Stimulated activated naive CD8-positive, alpha-beta T cell treated with anti-CD3 and anti-CD28 coated beads, Interleukin-15, amount 100 ng/mL, for 72 hours (primary cell): Measurements from ENCODE around the gene SNX9.
"Not testable (repeated sequence)": the region's sequence is repeated elsewhere in the genome, so short reads cannot be mapped to it uniquely, and the experiment has no call there.

Experiments
- ATAC-seq: fragments of 150-1000 bp; cut with Tn5 transposase; 2 replicates; pipeline ENCODE4 v1.10.0; 2021; ENCODE audit warnings: mild to moderate bottlenecking, moderate library complexity
- DNase-seq, 2 donors: peaks; one replicate each; pipeline ENCODE4 v3.0.0; 2021 to 2022
- H3K27ac Mint-ChIP-seq, 2 donors: one replicate each; pipeline ENCODE4 v1.8.0; 2022; ENCODE audit warnings: mild to moderate bottlenecking in 2 of 2, mixed read lengths in 2 of 2, moderate library complexity in 2 of 2
- H3K27me3 Mint-ChIP-seq: one replicate; pipeline ENCODE4 v1.8.0; 2022; ENCODE audit warnings: mixed read lengths
- H3K4me1 Mint-ChIP-seq: one replicate; pipeline ENCODE4 v1.8.0; 2022; ENCODE audit warnings: mild to moderate bottlenecking, mixed read lengths
- H3K4me3 Mint-ChIP-seq, 2 donors: one replicate each; pipeline ENCODE4 v1.8.0; 2022; ENCODE audit warnings: mild to moderate bottlenecking in 2 of 2, mixed read lengths in 2 of 2, moderate library complexity in 1 of 2
- H3K9me3 Mint-ChIP-seq, 2 donors: one replicate each; pipeline ENCODE4 v1.8.0; 2022; ENCODE audit warnings: mixed read lengths in 2 of 2

Gene SNX9

DNA sequence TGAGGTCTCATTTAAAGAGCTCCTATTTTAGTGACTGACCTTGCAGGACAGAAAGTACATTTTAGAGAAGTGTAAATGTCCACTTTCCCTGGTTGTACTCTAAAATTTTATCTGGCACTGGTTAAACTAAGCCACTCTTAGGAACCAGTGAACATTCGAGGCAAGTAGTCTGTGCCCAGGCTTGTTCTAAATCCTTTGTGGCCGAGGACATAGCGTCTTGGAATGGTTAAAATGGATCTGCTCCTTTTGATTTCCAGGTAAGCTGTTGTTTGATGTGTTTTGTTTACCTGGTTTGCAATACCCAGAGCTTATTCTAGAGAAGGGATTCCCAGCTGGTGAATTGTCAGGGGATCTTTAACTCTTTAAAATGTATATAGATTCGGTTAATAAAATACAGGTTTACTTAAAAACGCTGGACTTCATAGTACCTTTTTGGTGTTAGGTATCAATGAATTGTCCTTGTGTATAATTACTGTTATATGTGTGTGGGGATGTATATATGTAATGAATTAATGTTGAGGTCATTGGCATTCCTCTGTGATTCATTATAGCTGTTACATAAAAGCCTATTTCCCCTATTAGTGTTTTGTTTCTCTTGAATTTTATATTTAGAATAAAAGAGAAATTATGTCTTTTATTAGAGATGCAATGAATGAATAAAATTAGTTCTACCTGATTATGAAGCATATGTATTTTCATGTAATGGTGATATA is 15.8 kb downstream of the SNX9 start:
- DNase-seq: no peak
- no peaks in the 10 kb centered on the region for H3K27me3 Mint-ChIP-seq
- H3K4me1 Mint-ChIP-seq: peaks cover 82% of the 10 kb centered on the region
- ATAC-seq: no peak
- no peak overlapping the region for H3K4me3 Mint-ChIP-seq
- H3K27ac Mint-ChIP-seq: no peak overlapping the region
- peaks cover 5 to 8% of the 10 kb centered on the region in 2 donors for H3K9me3 Mint-ChIP-seq

DNA sequence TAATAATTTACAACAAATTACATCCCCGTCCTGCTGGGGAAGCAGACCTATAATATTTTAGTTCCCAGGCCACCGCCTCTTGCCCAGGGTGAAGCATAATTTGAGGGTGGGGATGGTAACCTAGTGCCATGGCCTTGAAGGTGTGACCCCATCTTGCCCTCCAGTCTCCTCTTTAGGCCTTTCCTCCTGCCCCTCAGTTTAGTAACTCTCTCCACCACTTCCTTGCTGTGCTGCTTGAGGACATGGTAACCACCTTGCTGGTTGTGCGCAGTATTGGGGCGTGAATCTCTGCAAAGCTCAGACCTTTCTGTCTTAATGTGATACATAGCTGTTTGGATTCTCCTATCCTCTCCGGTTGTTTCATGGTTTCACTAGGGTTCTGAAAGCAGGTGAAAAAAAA is 16.6 kb downstream of the SNX9 start:
- H3K27ac Mint-ChIP-seq: no peak overlapping the region
- peaks cover 5 to 7% of the 10 kb centered on the region in 2 donors for H3K9me3 Mint-ChIP-seq
- peaks cover 83% of the 10 kb centered on the region for H3K4me1 Mint-ChIP-seq
- no peaks in the 10 kb centered on the region for H3K27me3 Mint-ChIP-seq
- no peak overlapping the region for H3K4me3 Mint-ChIP-seq
- no peak for ATAC-seq
- no peak for DNase-seq

DNA sequence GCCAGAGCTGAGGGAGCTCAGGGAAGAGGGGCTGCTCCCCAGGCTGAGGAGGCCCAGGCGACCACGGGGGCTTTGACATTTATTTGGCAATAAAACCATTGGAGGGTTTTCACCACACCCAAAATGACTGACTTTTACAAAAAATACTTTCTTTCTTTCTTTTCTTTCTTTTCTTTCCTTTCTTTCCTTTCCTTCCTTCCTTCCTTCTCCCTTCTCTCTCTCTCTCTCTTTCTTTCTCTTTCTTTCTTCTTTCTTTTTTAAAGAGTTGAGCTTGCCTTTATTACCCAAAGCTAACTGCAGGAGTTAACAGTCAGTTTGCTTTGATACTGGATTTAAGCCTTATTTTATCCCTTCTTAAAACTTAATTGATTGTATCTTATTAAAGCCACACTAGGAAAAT is 17.2 kb downstream of the SNX9 start:
- Mint-ChIP-seq H3K4me1 (peaks cover 86% of the 10 kb centered on the region), H3K27ac (peak overlapping the region in 1 of 2 donors; percentile 99), H3K9me3 (peaks cover 5 to 7% of the 10 kb centered on the region in 2 donors), H3K27me3 (no peaks in the 10 kb centered on the region), H3K4me3 (peak overlapping the region; percentile 36 to 60)
- no peak for DNase-seq
- no peak for ATAC-seq

DNA sequence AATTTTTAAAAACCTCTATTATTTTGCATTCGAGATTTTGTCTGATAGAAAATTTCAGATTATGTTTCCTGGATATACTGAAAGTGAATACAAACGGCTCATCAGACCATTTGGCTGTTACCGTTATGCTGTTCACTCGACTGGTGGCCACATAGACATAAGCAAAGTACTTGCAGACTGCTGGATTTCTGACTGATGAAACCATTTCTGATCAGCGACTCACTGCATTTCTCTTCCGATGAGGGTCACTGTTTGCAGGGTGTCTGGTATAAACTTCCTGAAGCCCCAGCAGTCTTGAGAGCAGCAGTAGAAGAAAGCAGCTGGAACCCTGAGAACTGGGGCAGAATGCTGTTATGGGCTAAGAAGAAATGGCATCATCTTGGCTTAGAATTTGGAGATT is 17.7 kb downstream of the SNX9 start:
- peak overlapping the region in 1 of 2 donors; percentile 27 for H3K4me3 Mint-ChIP-seq
- ATAC-seq (no peak), DNase-seq (no peak)
- peaks cover under 1 to 2% of the 10 kb centered on the region in 2 donors for H3K9me3 Mint-ChIP-seq
- H3K27ac Mint-ChIP-seq: no peak overlapping the region
- H3K4me1 Mint-ChIP-seq: peaks cover 86% of the 10 kb centered on the region
- no peaks in the 10 kb centered on the region for H3K27me3 Mint-ChIP-seq

DNA sequence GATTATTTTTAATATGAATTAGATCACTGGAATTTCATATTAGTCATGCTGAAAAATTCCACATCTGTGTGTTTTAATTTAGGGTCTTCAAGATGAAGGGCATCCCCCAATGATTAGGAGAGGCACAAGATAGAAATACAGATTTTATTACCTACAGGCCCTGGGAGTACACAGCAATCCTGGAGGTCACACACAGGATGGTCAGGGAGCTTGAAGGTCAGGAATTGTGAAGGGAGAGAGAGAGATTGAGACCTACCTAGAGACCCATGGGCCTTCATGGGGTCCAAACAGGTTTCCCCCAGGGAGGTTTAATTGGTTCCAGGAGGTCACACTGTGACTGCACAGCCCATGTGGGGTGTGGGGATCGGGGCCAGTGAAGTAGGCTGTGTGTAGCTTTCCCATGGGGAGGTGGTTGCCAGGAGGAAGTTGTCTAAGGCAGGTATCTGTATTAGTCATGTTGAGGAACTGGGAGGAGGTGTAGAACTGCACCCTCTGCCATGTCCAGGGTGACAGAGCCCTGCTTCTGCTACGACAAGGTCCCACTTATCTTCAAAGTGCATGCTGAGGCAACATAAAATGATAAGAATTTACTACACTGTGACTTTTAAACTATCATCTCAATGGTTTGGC is 18.3 kb downstream of the SNX9 start:
- ATAC-seq (peak; percentile 58), DNase-seq (no peak)
- Mint-ChIP-seq H3K27ac (peak overlapping the region in 1 of 2 donors; percentile 30), H3K27me3 (no peaks in the 10 kb centered on the region), H3K4me1 (peaks cover 86% of the 10 kb centered on the region), H3K4me3 (peak overlapping the region; percentile 27), H3K9me3 (no peaks in the 10 kb centered on the region)

GRCh38 chr6:157842212-157842611 is 19.2 kb downstream of the SNX9 start:
- Mint-ChIP-seq H3K4me3 (no peak overlapping the region), H3K4me1 (peaks cover 82% of the 10 kb centered on the region), H3K27ac (no peak overlapping the region), H3K9me3 (no peaks in the 10 kb centered on the region), H3K27me3 (no peaks in the 10 kb centered on the region)
- ATAC-seq (no peak), DNase-seq (no peak)

- ATAC-seq, H3K9me3 Mint-ChIP-seq, H3K27me3 Mint-ChIP-seq: not testable (repeated sequence)
- Mint-ChIP-seq H3K4me1 (peaks cover 94% of the 10 kb centered on the region), H3K27ac (peak overlapping the region in 1 of 2 donors; percentile 89), H3K4me3 (peak overlapping the region in 1 of 2 donors; percentile 50)
- peak in 1 of 2 donors; percentile 33 for DNase-seq
Observed at GRCh38 chr6:157844196-157844595, 21.1 kb downstream of the SNX9 start.

DNA sequence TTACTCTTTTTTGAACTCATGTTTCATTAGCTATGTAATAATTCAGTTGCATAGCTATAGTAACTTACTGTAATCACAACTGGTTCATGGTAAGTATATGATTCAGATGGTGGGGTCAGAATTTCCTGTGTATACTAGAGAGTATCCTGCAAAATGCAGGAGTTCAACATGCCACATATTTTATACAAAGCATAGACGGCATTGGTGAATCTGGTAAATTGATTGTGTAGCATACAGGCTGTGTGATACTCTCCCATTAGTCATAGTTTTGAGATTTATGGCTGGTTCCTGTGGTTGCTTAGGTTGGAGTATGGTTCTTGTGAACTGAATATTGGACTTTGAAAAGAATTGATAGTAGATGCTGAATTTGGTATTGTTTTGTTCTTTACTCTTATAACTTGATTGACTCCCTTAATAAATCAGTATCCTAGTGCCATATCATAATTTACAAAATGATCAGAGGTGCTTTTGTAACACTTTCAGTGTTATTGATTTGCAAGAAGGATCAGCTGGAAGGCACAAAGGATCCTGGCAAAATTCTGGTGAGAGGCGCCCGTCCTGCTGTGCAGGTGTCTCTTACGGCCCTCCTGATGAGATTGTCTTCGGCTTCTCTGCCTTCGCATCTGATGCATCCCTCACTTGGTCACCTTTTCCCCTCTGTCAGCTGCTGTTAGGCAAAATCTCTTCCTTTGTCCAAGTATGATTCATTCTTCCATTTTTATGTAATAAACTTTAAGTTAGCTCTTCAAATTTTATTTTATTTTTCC is 22.6 kb downstream of the SNX9 start:
- peaks cover 94% of the 10 kb centered on the region for H3K4me1 Mint-ChIP-seq
- H3K27ac Mint-ChIP-seq: peak overlapping the region in 1 of 2 donors; percentile 96
- peak; percentile 79 for ATAC-seq
- no peaks in the 10 kb centered on the region for H3K9me3 Mint-ChIP-seq
- no peaks in the 10 kb centered on the region for H3K27me3 Mint-ChIP-seq
- H3K4me3 Mint-ChIP-seq: peak overlapping the region; percentile 68 to 76
- no peak for DNase-seq

DNA sequence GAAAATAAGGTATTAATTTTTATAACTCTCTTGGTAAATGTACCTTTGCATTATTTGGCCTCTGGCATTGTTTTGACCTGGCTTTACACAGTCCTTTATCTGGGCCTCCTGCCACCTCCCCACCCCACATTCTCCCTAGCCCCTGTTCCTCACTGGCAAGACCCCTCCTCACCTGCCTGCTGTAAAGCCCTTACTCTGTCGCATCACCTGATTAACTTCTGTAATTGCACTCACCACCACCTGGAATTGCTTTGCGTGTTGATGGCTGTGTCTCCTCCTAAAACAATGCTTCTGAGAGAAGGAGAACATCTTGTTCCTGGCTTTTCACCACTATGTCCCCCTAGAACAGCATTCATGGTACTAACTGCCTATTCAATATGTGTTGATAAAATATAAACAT is 24.8 kb downstream of the SNX9 start:
- Mint-ChIP-seq H3K4me3 (peak overlapping the region in 1 of 2 donors; percentile 13), H3K27ac (peak overlapping the region in 1 of 2 donors; percentile 79), H3K27me3 (no peaks in the 10 kb centered on the region), H3K9me3 (peaks cover 0 to 6% of the 10 kb centered on the region in 2 donors), H3K4me1 (peaks cover 77% of the 10 kb centered on the region)
- no peak for ATAC-seq
- DNase-seq: no peak

DNA sequence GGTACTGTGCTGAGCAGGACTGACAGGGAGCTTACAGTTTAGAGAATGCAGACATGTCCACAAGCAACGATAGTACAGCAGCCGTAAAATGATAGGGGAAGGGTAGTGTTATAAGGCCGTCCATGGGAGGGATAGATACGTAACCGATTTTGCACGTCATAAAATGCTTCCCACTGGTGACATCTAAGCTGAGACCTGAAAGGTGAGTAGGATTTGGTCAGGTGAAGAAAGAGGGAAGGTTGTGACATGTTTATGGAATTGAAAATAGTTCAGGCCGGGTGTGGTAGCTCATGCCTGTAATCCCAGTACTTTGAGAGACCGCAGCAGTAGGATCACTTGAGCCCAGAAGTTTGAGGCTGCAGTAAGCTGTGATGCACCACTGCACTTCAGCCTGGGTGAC is 25.6 kb downstream of the SNX9 start:
- Mint-ChIP-seq H3K27me3 (no peaks in the 10 kb centered on the region), H3K4me1 (peaks cover 77% of the 10 kb centered on the region), H3K9me3 (peaks cover 0 to 13% of the 10 kb centered on the region in 2 donors), H3K27ac (no peak overlapping the region), H3K4me3 (peak overlapping the region in 1 of 2 donors; percentile 30)
- DNase-seq: no peak
- ATAC-seq: no peak

DNA sequence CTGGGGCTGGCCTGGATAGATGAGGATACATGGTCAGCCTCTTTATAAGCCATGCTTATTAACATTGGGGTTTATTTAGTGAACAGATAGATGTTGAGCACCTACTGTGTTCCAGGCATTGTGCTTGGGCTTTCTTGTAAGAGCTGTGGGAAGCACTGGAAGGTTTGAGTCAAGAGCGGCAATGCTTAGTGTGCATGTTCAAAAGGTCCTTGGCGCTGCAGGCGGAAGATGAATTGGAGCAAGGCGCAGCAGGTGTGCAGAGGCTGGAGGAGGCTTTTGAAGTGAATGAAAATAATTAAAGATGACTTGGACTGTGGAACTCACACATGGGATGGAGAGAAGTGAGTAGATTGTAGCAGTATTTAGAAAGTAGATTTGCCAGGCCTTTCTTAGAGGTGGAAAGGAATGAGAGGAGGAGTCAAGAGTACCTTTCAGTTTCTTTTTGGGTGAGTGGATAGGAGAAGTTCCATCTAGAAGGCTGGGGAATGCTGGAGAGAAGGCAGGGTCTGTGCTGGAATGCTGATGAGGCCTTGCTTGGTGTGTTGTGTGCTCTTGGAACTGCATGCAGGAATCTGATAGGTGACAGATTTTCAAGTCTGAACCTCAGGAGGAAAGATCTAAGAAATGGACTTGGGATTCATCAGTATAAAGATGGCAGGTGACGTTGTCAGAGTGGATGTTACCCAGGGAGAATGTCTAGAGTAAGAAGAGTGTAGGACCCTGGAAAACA is 26.4 kb downstream of the SNX9 start:
- Mint-ChIP-seq H3K27ac (peak overlapping the region; percentile 1 to 6), H3K27me3 (no peaks in the 10 kb centered on the region), H3K4me1 (peaks cover 75% of the 10 kb centered on the region), H3K4me3 (peak overlapping the region; percentile 1 to 13), H3K9me3 (peaks cover 0 to 13% of the 10 kb centered on the region in 2 donors)
- no peak for ATAC-seq
- DNase-seq: no peak

DNA sequence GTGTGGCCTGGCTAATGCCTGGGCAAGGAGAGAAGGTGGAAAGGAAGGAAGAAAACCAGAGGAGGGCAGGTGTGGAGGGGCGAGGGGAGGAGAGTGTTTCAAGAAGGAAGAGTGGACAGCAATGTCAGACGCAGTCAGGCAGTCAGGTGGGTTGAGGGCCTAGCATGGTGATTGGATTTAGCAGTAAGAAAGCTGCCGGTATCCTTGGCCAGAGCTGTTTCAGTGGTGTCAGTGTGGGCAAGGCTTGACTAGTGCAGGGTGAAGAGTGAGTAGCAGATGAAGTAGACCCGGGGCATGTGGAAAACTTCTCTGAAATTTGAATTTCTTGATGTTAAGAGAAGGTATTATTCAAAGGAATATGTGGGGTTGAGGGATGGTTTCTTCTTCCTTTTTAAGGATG is 27.0 kb downstream of the SNX9 start:
- peaks cover 0 to 13% of the 10 kb centered on the region in 2 donors for H3K9me3 Mint-ChIP-seq
- H3K4me1 Mint-ChIP-seq: peaks cover 76% of the 10 kb centered on the region
- H3K27ac Mint-ChIP-seq: no peak overlapping the region
- no peaks in the 10 kb centered on the region for H3K27me3 Mint-ChIP-seq
- DNase-seq: no peak
- no peak for ATAC-seq
- no peak overlapping the region for H3K4me3 Mint-ChIP-seq

- H3K27ac Mint-ChIP-seq: no peak overlapping the region
Observed at GRCh38 chr6:157853018-157853805, 30.2 kb downstream of the SNX9 start.

GRCh38 chr6:157853902-157854502 is 31.0 kb downstream of the SNX9 start:
- DNase-seq: no peak
- Mint-ChIP-seq H3K27me3 (no peaks in the 10 kb centered on the region), H3K4me1 (peaks cover 67% of the 10 kb centered on the region), H3K9me3 (peaks cover 9 to 20% of the 10 kb centered on the region in 2 donors), H3K27ac (no peak overlapping the region), H3K4me3 (no peak overlapping the region)
- ATAC-seq: no peak

More at GRCh38 chr6:157853018-157853805, 30.2 kb downstream of the SNX9 start:
- Mint-ChIP-seq H3K4me3 (no peak overlapping the region), H3K27me3 (no peaks in the 10 kb centered on the region), H3K9me3 (peaks cover 1 to 15% of the 10 kb centered on the region in 2 donors), H3K4me1 (peaks cover 67% of the 10 kb centered on the region)
- ATAC-seq: no peak
- no peak for DNase-seq
